ENCODE results near the gene KLK1.

Gene KLK1

DNA sequence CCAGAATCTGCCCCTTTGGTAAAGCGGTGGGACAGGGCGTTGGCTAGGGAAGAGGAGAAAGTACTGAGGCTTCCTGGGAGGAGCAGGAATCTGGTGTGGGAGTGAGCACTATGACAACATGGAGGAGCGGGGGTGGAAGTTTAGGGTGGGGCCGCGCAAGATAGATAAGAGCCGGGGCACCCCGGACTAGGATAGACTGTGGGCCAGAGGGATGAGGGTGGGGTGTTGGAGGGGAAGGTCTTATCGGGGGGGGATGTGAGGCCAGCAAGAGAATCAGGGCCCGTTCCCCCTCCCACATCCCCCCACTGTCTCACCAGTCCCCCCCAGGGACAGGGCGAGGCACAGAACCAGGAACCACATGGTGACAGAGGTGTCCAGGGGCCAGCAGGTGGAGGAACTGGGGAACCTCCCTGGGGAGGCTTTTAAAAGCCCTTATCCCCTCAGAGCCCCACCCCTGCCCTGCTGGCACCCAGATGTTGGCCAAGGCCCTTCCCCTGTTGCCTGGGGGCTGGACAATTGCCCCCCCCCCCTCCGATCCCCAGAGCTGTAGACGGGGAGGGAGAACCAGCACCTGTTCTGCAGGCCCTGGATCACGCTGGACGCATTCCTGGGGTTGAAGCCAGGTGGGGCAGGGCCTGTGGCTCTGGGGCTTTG, at the start of gene KLK1:
TSS of gene KLK1 (minus strand) at position 399 of the 654 bp plus-strand sequence. CDS start at position 360, 39 bp downstream.
- in situ Hi-C loops (cut with HindIII; ENCODE audit: low pct_ligation_motif_present, low pct_unique_long_range_greater_than_20kb, low sequenced_read_pairs) = no loop called here
- no peak for DNase-seq

DNA sequence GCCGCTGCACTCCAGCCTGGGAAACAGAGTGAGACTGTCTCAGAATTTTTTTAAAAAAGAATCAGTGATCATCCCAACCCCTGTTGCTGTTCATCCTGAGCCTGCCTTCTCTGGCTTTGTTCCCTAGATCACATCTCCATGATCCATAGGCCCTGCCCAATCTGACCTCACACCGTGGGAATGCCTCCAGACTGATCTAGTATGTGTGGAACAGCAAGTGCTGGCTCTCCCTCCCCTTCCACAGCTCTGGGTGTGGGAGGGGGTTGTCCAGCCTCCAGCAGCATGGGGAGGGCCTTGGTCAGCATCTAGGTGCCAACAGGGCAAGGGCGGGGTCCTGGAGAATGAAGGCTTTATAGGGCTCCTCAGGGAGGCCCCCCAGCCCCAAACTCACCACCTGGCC, 49.5 kb upstream of the KLK1 start, which contains the start of gene KLK2:
TSS of gene KLK2 (plus strand) at position 384 of the 400 bp plus-strand sequence. CDS start 35 bp downstream, outside the sequence.
- in situ Hi-C loops (cut with HindIII; ENCODE audit: low pct_ligation_motif_present, low pct_unique_long_range_greater_than_20kb, low sequenced_read_pairs) = no loop called here
- no peak for DNase-seq

DNA sequence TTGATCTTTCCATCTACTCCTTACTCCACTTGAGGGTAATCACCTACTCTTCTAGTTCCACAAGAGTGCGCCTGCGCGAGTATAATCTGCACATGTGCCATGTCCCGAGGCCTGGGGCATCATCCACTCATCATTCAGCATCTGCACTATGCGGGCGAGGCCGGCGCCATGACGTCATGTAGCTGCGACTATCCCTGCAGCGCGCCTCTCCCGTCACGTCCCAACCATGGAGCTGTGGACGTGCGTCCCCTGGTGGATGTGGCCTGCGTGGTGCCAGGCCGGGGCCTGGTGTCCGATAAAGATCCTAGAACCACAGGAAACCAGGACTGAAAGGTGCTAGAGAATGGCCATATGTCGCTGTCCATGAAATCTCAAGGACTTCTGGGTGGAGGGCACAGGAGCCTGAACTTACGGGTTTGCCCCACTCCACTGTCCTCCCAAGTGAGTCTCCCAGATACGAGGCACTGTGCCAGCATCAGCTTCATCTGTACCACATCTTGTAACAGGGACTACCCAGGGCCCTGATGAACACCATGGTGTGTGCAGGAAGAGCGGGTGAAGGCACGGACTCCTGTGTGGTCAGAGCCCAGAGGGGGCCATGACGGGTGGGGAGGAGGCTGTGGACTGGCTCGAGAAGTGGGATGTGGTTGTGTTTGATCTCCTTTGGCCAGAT, 47.0 kb upstream of the KLK1 start:
- in situ Hi-C loops (cut with HindIII; ENCODE audit: low pct_ligation_motif_present, low pct_unique_long_range_greater_than_20kb, low sequenced_read_pairs) = no loop called here
- DNase-seq = no peak

- in situ Hi-C loops (cut with HindIII; ENCODE audit: low pct_ligation_motif_present, low pct_unique_long_range_greater_than_20kb, low sequenced_read_pairs) = no loop called here
- no peak for DNase-seq
Observed at GRCh38 chr19:50869479-50869878, 45.9 kb upstream of the KLK1 start.

GRCh38 chr19:50861496-50862286, 38.1 kb upstream of the KLK1 start:
- in situ Hi-C loops (cut with HindIII; ENCODE audit: low pct_ligation_motif_present, low pct_unique_long_range_greater_than_20kb, low sequenced_read_pairs) = no loop called here
- DNase-seq = no peak

DNA sequence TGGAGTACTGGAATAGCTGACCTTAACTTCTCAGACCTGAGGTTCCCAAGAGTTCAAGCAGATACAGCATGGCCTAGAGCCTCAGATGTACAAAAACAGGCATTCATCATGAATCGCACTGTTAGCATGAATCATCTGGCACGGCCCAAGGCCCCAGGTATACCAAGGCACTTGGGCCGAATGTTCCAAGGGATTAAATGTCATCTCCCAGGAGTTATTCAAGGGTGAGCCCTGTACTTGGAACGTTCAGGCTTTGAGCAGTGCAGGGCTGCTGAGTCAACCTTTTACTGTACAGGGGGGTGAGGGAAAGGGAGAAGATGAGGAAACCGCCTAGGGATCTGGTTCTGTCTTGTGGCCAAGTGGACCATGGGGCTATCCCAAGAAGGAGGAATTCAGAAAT, 37.4 kb upstream of the KLK1 start:
- no peak for DNase-seq
- in situ Hi-C loops (cut with HindIII; ENCODE audit: low pct_ligation_motif_present, low pct_unique_long_range_greater_than_20kb, low sequenced_read_pairs) = no loop called here

DNA sequence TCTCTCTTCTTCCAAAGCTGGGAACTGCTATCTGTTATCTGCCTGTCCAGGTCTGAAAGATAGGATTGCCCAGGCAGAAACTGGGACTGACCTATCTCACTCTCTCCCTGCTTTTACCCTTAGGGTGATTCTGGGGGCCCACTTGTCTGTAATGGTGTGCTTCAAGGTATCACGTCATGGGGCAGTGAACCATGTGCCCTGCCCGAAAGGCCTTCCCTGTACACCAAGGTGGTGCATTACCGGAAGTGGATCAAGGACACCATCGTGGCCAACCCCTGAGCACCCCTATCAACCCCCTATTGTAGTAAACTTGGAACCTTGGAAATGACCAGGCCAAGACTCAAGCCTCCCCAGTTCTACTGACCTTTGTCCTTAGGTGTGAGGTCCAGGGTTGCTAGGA, 36.3 kb upstream of the KLK1 start:
- DNase-seq = no peak
- in situ Hi-C loops (cut with HindIII; ENCODE audit: low pct_ligation_motif_present, low pct_unique_long_range_greater_than_20kb, low sequenced_read_pairs) = no loop called here

DNA sequence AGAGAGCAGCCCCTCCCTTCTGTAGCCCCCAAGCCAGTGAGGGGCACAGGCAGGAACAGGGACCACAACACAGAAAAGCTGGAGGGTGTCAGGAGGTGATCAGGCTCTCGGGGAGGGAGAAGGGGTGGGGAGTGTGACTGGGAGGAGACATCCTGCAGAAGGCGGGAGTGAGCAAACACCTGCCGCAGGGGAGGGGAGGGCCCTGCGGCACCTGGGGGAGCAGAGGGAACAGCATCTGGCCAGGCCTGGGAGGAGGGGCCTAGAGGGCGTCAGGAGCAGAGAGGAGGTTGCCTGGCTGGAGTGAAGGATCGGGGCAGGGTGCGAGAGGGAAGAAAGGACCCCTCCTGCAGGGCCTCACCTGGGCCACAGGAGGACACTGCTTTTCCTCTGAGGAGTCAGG, 35.3 kb upstream of the KLK1 start:
- in situ Hi-C loops (cut with HindIII; ENCODE audit: low pct_ligation_motif_present, low pct_unique_long_range_greater_than_20kb, low sequenced_read_pairs) = no loop called here
- DNase-seq = no peak

GRCh38 chr19:50857366-50857765, 33.8 kb upstream of the KLK1 start:
- in situ Hi-C loops (cut with HindIII; ENCODE audit: low pct_ligation_motif_present, low pct_unique_long_range_greater_than_20kb, low sequenced_read_pairs) = no loop called here
- no peak for DNase-seq

- in situ Hi-C loops (cut with HindIII; ENCODE audit: low pct_ligation_motif_present, low pct_unique_long_range_greater_than_20kb, low sequenced_read_pairs) = no loop called here
- no peak for DNase-seq
Observed at GRCh38 chr19:50854636-50855410, 31.2 kb upstream of the KLK1 start, which contains the start of gene KLK3. Gene KLK3 (plus strand): TSS chr19:50854915. CDS start chr19:50854956, 41 bp downstream.

- in situ Hi-C loops (cut with HindIII; ENCODE audit: low pct_ligation_motif_present, low pct_unique_long_range_greater_than_20kb, low sequenced_read_pairs) = no loop called here
- no peak for DNase-seq
Observed at GRCh38 chr19:50851620-50852019, 28.0 kb upstream of the KLK1 start.

DNA sequence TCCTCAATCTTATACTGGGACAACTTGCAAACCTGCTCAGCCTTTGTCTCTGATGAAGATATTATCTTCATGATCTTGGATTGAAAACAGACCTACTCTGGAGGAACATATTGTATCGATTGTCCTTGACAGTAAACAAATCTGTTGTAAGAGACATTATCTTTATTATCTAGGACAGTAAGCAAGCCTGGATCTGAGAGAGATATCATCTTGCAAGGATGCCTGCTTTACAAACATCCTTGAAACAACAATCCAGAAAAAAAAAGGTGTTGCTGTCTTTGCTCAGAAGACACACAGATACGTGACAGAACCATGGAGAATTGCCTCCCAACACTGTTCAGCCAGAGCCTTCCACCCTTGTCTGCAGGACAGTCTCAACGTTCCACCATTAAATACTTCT, 27.2 kb upstream of the KLK1 start:
- in situ Hi-C loops (cut with HindIII; ENCODE audit: low pct_ligation_motif_present, low pct_unique_long_range_greater_than_20kb, low sequenced_read_pairs) = no loop called here
- no peak for DNase-seq

- in situ Hi-C loops (cut with HindIII; ENCODE audit: low pct_ligation_motif_present, low pct_unique_long_range_greater_than_20kb, low sequenced_read_pairs) = no loop called here
Observed at GRCh38 chr19:50844296-50844935, 20.8 kb upstream of the KLK1 start.

GRCh38 chr19:50843701-50844221, 20.2 kb upstream of the KLK1 start:
- DNase-seq = no peak
- in situ Hi-C loops (cut with HindIII; ENCODE audit: low pct_ligation_motif_present, low pct_unique_long_range_greater_than_20kb, low sequenced_read_pairs) = no loop called here

More at GRCh38 chr19:50844296-50844935, 20.8 kb upstream of the KLK1 start:
- no peak for DNase-seq

- in situ Hi-C loops (cut with HindIII; ENCODE audit: low pct_ligation_motif_present, low pct_unique_long_range_greater_than_20kb, low sequenced_read_pairs) = no loop called here
- DNase-seq = no peak
Observed at GRCh38 chr19:50843205-50843604, 19.6 kb upstream of the KLK1 start.

DNA sequence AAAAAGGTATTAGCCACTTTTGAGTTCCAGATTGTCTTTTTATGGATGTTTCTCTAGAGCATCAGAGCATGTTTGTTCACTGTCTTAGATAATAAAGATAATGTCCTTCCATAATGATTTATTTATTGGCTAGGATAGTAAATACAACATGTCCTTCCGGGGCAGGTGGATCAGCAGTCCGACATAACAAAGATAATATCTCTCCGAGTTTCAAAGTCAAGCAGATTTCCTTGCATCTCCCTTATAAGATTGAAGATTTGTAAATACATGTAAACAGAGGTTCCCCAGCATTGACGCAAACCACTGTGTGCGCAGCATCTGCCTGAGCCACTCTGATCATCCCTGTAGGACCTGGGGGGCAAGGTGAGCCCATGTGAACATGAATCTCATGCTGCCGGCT, 18.5 kb upstream of the KLK1 start:
- in situ Hi-C loops (cut with HindIII; ENCODE audit: low pct_ligation_motif_present, low pct_unique_long_range_greater_than_20kb, low sequenced_read_pairs) = no loop called here
- DNase-seq = no peak

DNA sequence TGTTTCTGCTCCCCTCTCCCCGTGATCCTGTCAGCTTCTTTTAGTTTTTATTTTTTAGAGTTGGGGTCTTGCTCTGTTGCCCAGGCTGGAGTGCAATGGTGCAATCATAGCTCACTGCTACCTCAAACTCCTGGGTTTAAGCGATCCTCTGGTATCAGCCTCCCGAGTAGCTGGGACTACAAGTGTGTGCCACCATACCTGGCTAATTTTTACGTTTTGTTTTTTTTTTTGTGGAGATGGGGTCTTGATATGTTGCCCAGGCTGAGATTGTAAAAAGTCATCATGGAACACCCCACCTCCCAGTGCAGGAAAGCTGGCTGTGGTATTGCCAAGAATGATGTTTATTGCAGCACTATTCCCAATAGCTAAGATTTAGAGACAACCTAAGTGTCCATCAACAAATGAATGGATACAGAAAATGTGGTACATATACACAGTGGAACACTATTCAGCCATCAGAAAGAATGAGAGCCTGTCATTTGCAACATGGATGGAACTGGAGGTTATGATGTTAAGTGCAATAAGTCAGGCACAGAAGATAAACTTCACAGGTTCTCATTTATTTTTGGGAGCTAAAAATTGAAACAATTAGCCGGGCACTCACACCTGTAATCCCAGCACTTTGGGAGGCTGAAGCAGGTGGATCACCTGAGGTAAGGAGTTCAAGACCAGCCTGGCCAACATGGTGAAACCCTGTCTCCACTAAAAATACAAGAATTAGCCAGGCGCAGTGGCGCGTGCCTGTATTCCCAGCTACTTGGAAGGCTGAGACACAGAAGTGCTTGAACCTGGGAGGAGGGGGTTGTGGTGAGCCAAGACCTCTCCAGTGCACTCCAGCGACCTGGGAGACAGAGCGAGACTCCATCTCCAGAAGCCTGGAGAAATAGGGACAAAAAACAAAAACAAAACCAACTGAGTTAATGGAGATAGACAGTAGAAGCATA, 16.4 kb upstream of the KLK1 start:
- no peak for DNase-seq
- in situ Hi-C loops (cut with HindIII; ENCODE audit: low pct_ligation_motif_present, low pct_unique_long_range_greater_than_20kb, low sequenced_read_pairs) = no loop called here
